Fibroblast of lung (primary cell): ENCODE data around the gene CCM2L.

Experiments used
- CTCF ChIP-seq, 2 donors: IDR thresholded peaks in 1 of 2; conservative IDR thresholded peaks in 1 of 2; 1 replicate in 1 of 2; 2 replicates in 1 of 2; pipeline ENCODE4 v1.5.1; 2011 to 2012; ENCODE audit warnings: low read length in 2 of 2, control low read depth in 1 of 2, inconsistent platforms in 1 of 2, low read depth in 1 of 2, mild to moderate bottlenecking in 1 of 2
- EZH2 ChIP-seq: IDR thresholded peaks from 2 replicates; pipeline ENCODE4 v1.5.1; 2012; ENCODE audit warnings: low read length, control low read depth, mild to moderate bottlenecking; ENCODE audit errors: missing control alignments

GRCh38 chr20:32067234-32067821, 57.1 kb downstream of the CCM2L start:
- no peak for TF ChIP-seq CTCF (conservative IDR thresholded peaks at IDR 0.05 in 1 of 2, IDR thresholded peaks at IDR 0.05 in 1 of 2; ENCODE audit: low read depth in 1 of 2, low read length in 2 of 2)
- no peak for TF ChIP-seq EZH2
